ENCODE results near the gene ARHGAP9.

ARHGAP9 gene

GRCh38 chr12:57470970-57471656 is 8.6 kb downstream of the ARHGAP9 start:
- DNase-seq: no peak

DNA sequence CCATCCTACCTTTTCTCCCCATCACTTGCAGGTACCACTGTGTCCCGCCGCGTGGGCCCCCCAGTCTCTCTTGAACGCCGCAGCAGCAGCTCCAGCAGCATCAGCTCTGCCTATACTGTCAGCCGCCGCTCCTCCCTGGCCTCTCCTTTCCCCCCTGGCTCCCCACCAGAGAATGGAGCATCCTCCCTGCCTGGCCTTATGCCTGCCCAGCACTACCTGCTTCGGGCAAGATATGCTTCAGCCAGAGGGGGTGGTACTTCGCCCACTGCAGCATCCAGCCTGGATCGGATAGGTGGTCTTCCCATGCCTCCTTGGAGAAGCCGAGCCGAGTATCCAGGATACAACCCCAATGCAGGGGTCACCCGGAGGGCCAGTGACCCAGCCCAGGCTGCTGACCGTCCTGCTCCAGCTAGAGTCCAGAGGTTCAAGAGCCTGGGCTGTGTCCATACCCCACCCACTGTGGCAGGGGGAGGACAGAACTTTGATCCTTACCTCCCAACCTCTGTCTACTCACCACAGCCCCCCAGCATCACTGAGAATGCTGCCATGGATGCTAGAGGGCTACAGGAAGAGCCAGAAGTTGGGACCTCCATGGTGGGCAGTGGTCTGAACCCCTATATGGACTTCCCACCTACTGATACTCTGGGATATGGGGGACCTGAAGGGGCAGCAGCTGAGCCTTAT is 9.2 kb downstream of the ARHGAP9 start:
- no peak for DNase-seq

DNA sequence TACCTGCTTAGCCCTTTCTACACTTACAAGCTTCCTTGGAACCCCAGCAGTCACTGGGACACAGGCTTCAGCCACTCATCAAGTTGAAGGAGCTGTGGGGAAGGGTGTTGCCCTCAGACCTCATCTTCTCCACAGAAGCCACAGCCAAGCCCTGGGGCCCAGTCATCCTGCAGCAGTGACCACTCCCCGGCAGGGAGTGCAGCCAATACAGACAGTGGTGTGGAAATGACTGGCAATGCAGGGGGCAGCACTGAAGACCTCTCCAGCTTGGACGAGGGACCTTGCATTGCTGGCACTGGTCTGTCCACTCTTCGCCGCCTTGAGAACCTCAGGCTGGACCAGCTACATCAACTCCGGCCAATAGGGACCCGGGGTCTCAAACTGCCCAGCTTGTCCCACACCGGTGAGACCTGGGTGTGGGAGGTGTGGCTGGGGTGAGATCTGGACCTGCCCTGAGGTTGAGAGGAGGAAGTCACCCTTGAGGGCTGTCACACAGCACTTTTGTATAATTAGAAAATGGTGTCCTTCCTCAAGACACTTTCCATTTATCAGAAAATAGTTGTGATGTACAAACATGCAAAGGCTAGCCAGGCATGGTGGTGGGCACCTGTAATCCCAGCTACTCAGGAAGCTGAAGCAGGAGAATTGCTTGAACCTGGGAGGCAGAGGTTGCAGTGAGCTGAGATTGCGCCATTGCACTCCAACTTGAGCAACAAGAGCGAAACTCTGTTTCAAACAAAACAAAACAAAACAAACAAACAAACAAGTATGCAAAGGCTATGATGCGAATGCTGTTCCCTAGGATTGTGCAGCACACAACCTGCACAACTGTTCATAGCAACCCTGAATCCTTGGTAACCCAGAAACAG is 10.1 kb downstream of the ARHGAP9 start:
- no peak for DNase-seq

- no peak for DNase-seq
Observed at GRCh38 chr12:57467915-57468314, 11.8 kb downstream of the ARHGAP9 start.

GRCh38 chr12:57467212-57467874 is 12.3 kb downstream of the ARHGAP9 start:
- no peak for DNase-seq

GRCh38 chr12:57465747-57466505 is 13.7 kb downstream of the ARHGAP9 start:
- DNase-seq: no peak

- DNase-seq: no peak
Observed at GRCh38 chr12:57465030-57465746, 14.5 kb downstream of the ARHGAP9 start.

- no peak for DNase-seq
Observed at GRCh38 chr12:57464569-57464968, 15.1 kb downstream of the ARHGAP9 start.

DNA sequence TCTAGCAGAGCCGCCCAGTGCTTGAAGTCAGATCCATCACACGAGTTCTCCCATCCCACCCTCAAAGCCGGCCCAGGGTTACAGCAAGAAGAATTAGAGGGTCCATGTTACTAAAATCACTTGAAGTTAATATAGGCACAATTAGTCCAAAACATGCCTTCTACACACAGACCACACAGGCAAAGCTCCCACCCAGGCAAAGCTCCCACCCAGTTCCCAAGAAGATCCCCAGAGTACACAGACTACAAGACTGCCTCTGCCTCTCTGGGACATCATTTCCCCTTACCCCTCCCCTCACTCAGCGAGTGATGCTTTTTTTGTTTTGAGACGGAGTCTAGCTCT is 16.8 kb downstream of the ARHGAP9 start:
- no peak for DNase-seq

GRCh38 chr12:57462251-57462911 is 17.3 kb downstream of the ARHGAP9 start:
- DNase-seq: peak; percentile 69

- no peak for DNase-seq
Observed at GRCh38 chr12:57461917-57462250, 17.8 kb downstream of the ARHGAP9 start.

- peak; percentile 7 for DNase-seq
Observed at GRCh38 chr12:57461276-57461916, 18.3 kb downstream of the ARHGAP9 start.

DNA sequence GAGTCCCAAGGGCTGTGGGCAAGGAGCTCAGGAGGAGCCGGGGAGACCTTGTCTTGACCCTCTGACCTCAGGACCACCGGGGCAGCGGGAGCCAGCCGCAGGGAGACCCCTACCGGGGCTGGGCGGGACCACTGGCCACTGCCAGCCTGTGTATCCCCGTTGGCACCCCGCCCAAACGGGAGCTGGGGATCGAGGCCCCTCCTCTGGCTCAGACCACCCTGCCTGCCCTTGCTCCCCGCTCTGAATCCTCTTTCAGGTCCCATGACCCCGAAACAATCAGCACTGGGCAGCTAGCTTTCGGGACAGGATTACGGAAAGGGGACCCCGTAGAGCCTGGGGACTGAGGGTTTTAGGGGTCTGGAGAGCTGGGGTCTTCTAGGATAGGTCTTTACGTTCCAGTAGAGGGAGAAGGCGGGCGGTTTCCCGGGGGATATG is 18.8 kb downstream of the ARHGAP9 start:
- no peak for DNase-seq

DNA sequence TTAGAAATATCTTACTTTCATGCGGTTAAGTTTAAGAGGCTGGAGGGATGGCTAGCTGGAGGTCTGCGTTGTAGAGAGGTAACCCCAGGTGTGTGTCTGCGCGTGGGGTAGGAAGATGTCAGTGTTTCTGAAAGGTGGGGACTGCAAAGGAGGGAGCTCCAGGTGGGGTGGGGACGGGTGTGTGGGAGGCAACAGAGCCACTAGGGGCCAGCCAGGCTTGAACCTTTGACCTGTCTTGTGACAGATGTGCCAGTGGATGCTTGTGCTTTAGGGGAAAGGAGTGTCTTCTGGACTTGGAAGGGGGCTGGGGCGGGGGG is 19.2 kb downstream of the ARHGAP9 start:
- DNase-seq: no peak

GRCh38 chr12:57459750-57460467 is 19.8 kb downstream of the ARHGAP9 start, which contains the start of gene GLI1:
Gene GLI1 (plus strand): TSS chr12:57459785. CDS start chr12:57463692, 3,907 bp downstream.
- DNase-seq: no peak

DNA sequence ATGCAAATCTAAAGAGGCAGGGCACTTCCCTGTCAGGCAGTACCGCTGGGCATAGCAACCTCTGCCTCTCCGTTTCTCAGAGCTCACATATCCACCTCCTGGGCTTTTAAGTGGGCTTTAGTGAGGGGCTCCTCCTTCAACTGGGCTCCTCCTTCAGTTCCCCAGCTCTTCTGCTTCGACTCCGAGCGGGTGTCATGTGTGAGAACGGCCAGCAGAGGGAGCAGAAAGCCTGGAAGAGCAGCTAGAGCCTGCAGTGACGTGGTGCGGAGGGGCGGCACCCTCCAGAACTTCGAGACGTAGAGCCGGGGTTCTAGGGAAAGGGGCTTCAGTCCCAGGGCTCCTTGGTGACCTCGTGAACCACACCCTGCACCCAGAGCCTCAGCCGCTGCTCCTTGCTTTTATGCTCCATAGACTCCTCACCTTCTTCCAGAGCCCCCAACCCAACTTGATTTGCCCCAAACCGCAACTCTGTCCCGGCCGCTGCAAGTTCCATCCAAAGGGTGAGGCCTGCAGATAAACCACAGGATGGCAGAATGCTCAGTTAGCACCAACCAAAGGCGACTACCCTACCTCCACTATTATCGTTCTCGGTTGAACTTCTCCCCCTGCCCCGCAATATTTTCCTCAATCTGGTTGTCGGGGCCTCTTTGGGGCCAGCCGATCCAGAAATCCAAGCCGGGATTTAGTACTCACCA is 20.5 kb downstream of the ARHGAP9 start:
- peak; percentile 87 for DNase-seq

DNA sequence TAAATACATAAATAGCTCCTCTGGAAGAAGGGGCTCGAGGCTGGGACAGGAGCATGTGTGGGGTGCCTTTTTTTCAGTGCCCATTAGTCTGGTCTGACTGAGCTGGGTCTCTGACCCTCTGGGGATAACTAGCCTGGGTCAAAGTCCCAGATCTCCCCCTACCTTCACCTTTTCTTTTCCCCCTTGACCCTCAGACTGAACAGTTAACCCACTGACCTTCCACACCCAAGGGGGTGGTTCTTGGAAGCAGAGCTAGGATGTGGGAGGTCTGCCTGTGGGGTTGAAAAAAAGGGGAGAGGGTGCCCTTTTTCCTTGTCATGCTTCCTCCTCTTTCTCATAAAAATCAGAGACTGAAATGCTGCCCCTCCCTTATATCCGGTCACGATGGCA is 21.0 kb downstream of the ARHGAP9 start:
- DNase-seq: no peak

DNA sequence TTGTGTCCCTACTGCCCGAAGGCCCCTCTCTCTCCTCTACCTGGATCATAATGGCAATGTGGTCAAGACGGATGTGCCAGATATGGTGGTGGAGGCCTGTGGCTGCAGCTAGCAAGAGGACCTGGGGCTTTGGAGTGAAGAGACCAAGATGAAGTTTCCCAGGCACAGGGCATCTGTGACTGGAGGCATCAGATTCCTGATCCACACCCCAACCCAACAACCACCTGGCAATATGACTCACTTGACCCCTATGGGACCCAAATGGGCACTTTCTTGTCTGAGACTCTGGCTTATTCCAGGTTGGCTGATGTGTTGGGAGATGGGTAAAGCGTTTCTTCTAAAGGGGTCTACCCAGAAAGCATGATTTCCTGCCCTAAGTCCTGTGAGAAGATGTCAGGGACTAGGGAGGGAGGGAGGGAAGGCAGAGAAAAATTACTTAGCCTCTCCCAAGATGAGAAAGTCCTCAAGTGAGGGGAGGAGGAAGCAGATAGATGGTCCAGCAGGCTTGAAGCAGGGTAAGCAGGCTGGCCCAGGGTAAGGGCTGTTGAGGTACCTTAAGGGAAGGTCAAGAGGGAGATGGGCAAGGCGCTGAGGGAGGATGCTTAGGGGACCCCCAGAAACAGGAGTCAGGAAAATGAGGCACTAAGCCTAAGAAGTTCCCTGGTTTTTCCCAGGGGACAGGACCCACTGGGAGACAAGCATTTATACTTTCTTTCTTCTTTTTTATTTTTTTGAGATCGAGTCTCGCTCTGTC is 22.8 kb downstream of the ARHGAP9 start:
- no peak for DNase-seq
